Activated naive CD8-positive, alpha-beta T cell treated with anti-CD3 and anti-CD28 coated beads, Interleukin-2, amount 50 U/mL, for 24 hours (primary cell): ENCODE data around the gene FBN1.

Source experiments
- ATAC-seq: fragments of 150-1000 bp; cut with Tn5 transposase; one replicate; pipeline ENCODE4 v1.10.0; 2021
- DNase-seq: peaks from one replicate; pipeline ENCODE4 v3.0.0; 2021
- H3K27ac Mint-ChIP-seq: one replicate; pipeline ENCODE4 v1.8.0; 2021; ENCODE audit warnings: mild to moderate bottlenecking, mixed read lengths
- H3K27me3 Mint-ChIP-seq: one replicate; pipeline ENCODE4 v1.8.0; 2021; ENCODE audit warnings: mixed read lengths
- H3K36me3 Mint-ChIP-seq: one replicate; pipeline ENCODE4 v1.8.0; 2021; ENCODE audit warnings: low read depth, mixed read lengths
- H3K4me1 Mint-ChIP-seq: one replicate; pipeline ENCODE4 v1.8.0; 2021; ENCODE audit warnings: mixed read lengths
- H3K4me3 Mint-ChIP-seq: one replicate; pipeline ENCODE4 v1.8.0; 2021; ENCODE audit warnings: mild to moderate bottlenecking, moderate library complexity, mixed read lengths
- H3K9me3 Mint-ChIP-seq: one replicate; pipeline ENCODE4 v1.8.0; 2021; ENCODE audit warnings: mixed read lengths

The FBN1 gene

DNA sequence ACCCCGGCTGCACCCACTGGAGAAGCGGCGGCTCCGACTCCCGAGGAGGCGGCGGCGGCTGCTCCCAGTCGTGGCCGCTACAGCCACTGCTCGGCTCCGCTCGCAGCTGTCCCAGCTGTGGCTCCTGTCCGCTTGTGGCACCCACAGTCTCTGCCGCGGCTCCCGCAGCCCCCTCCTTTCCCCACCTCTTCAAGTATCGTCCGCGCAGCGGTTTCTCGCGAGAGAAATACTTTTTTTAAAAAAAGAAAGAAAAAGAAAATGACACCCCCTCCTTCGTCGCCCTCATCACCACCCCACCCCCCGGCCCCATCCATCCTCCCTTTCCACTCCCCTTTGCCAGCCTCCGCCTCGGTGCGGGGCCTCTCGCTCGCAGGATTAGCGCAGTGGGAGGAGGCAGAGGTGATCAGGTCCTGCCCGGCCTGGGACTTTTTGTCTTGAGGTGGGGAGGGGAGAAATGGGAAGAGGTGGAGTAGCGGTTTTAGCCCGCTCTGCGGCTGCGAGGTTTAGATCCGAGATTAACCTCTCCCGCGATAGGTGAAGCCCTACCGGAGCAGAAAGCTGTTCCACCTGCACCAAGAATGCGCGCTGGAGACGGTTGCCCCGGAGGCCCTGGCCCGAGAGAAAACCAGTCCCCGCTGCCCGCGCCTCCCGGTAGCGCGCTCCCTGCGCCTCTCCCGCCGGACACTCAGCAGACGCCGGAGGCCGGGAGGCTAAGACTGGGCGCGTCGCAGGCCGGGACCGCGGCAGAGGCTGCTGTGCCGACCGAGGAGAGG is at the start of gene FBN1:
Gene FBN1 (minus strand): TSS at position 152 of the 773 bp plus-strand sequence. CDS start 940 bp downstream, outside the sequence.
- Mint-ChIP-seq H3K27me3 (peaks cover 35% of the 10 kb centered on the region), H3K9me3 (no peaks in the 10 kb centered on the region), H3K4me1 (peaks cover 2% of the 10 kb centered on the region), H3K36me3 (no peaks in the 10 kb centered on the region), H3K27ac (no peak within 1 kb of the TSS), H3K4me3 (peak within 1 kb of the TSS; percentile 64)
- DNase-seq = peak; percentile 13
- ATAC-seq = peak; percentile 51

DNA sequence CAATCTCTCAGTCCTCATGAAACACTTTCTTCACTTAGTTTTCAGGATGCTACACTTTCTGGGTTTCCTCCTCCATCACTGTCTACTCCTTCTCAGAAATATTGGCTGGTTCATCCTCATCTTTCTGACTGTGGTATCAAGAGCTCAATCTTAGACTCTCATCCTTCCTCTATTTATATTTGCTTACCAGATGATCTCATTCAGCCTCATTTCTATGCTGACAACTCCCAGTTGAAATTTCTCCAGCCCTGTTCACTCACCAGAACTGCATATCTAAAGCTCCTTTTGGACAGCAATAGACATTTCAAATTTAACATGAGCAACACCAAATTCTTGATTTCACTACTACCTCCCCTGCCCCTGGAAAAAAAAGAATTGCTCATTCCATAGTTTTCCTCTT is 48.0 kb upstream of the FBN1 start:
- no peak for ATAC-seq
- Mint-ChIP-seq H3K9me3 (no peaks in the 10 kb centered on the region), H3K27me3 (no peaks in the 10 kb centered on the region), H3K36me3 (no peaks in the 10 kb centered on the region), H3K4me3 (no peak overlapping the region), H3K27ac (no peak overlapping the region), H3K4me1 (no peaks in the 10 kb centered on the region)
- DNase-seq = no peak

DNA sequence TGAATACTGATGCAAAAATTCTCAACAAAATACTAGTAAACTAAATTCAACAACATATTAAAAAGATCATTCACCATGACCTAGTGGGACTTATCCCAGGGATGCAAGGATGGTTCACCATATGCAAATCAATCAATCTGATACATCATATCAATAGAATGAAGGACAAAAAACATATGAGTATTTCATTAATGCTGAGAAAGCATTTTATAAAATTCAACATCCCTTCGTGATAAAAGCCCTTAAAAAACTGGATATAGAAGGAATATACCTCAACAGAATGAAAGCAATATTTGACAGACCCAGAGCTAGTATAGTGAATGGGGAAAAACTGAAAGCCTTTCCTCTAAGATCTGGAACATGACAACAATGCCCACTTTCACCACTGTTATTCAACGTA is 43.0 kb upstream of the FBN1 start:
- H3K27me3 Mint-ChIP-seq = no peaks in the 10 kb centered on the region

DNA sequence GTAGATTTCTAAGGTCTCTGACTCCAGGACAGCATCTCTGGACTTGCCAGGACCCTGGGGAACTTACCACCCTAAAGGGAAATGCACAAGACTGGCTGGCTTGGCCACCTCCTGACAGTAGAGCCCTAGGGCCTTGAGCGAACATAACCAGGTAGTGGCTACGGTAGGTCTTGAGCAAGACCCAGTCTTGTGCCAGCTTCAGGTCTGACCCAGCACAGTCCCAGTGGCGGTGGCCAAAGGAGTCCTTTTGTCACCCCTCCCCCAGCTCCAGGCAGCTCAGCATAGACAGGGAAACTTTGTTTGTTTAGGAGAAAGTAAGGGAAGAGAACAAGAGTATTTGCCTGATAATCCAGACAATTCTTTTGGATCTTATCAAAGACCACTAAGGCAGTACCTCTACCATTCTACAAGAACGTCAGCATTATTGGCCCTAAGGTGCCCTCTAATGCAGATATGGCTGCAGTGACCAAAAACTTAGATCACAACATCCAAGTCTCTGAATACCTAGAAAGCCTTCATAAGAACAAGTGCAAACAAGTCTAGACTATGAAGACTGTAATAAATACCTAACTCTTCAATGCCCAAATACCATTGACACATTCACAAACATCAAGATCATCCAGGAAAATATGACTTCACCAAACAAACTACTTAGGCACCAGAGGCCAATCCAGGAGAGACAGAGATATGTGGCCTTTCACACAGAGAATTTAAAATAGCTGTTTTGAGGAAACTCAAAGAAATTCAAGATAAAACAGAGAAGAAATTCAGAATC is 38.7 kb upstream of the FBN1 start:
- Mint-ChIP-seq H3K4me1 (no peaks in the 10 kb centered on the region), H3K27me3 (no peaks in the 10 kb centered on the region), H3K4me3 (no peak overlapping the region), H3K27ac (no peak overlapping the region), H3K36me3 (no peaks in the 10 kb centered on the region), H3K9me3 (peaks cover 10% of the 10 kb centered on the region)
- DNase-seq = no peak
- no peak for ATAC-seq

More for the DNA sequence above, 43.0 kb upstream of the FBN1 start:
- Mint-ChIP-seq H3K4me1 (no peaks in the 10 kb centered on the region), H3K9me3 (peaks cover 10% of the 10 kb centered on the region), H3K36me3 (no peaks in the 10 kb centered on the region), H3K4me3 (no peak overlapping the region), H3K27ac (no peak overlapping the region)
- DNase-seq (no peak), ATAC-seq (no peak)

DNA sequence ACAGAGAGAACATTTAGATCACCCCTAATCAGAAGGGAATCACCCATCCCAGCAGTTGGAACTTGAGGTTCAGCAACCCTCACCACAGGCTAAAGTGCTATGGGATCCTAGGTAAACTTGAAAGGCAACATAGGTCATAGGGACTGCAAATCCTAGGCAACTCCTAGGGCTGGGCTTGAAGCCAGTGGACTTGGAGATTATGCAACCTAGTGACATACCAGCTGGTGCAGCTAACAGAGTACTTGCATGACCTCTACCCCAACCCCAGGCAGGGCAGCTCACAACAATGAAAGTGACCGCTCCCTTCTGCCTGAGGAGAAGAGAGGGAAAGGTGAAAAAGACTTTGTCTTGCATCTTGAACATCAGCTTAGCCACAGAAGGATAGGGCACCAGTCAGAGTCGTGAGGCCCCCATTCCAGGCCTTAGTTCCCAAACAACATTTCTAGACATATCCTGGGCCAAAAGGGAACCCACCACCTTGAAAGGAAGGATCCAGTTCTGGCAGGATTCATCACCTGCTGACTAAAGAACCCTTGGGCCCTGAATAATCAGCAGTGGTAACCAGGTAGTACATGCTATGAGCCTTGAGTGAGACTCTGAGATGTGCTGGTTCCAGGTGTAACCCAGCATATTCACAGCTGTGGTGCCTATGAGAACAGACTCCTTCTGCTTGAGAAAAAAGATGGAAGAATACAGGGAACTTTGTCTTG is 37.6 kb upstream of the FBN1 start:
- no peak for ATAC-seq
- Mint-ChIP-seq H3K27ac (no peak overlapping the region), H3K4me1 (no peaks in the 10 kb centered on the region), H3K4me3 (no peak overlapping the region), H3K9me3 (peaks cover 10% of the 10 kb centered on the region), H3K27me3 (no peaks in the 10 kb centered on the region), H3K36me3 (no peaks in the 10 kb centered on the region)
- DNase-seq = no peak

DNA sequence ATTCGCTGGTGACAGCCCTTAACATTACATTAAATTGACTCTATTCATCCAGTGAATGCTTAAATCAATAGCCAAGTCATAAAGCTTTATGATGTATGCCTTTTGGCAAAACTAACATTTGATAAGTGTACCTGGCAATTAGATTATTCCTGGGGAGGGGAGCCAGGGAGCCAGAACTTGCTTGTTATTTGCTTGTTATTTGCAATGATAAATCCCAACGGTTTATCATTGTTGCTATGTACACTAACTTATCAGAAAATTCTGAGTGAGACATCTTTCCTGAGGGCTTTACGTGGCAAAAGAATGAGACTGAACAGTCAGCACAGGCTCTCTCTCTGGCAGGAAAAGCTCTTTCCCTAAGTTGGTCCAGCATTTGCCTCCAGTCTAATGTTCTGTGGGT is 35.8 kb upstream of the FBN1 start:
- Mint-ChIP-seq H3K27me3 (no peaks in the 10 kb centered on the region), H3K4me1 (no peaks in the 10 kb centered on the region), H3K4me3 (no peak overlapping the region), H3K9me3 (peaks cover 2% of the 10 kb centered on the region), H3K36me3 (no peaks in the 10 kb centered on the region), H3K27ac (no peak overlapping the region)
- ATAC-seq (no peak), DNase-seq (no peak)

DNA sequence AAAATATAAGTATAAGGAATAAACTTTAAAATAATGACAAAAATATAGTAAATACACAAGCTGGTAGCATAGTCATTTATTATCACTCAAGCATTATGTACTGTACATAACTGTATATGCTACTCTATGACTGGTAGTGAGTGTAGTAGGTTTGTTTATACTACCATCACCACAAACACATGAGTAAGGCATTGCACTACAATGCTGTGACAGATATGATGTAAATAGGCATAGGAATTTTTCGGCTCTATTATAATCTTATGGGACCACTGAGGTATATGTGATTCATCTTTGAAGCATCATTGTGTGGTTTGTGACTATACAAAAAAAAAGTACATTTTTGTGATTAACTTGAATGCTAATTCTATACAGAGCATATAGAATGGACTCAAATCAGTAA is 35.3 kb upstream of the FBN1 start:
- no peaks in the 10 kb centered on the region for H3K4me1 Mint-ChIP-seq
- H3K27me3 Mint-ChIP-seq = no peaks in the 10 kb centered on the region
- DNase-seq (no peak), ATAC-seq (no peak)
- no peaks in the 10 kb centered on the region for H3K9me3 Mint-ChIP-seq
- no peak overlapping the region for H3K27ac Mint-ChIP-seq
- H3K36me3 Mint-ChIP-seq = no peaks in the 10 kb centered on the region
- H3K4me3 Mint-ChIP-seq = no peak overlapping the region

DNA sequence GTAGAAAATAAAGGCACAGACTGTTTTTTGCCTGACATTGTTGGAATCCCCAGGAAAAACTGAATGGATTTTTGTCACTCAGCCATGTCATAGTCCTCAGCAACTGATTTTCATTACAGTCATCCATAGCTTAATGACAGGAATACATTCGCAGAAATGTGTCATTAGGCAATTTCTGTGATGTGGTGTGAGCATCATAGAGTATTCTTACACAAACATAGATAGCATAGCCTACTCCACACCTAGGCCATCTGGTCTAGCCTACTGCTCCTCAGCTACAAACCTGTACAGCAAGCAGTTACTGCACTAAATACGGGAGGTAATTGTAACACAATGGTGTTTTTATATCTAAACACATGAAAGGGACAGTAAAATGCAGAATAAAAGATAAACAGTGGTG is 34.4 kb upstream of the FBN1 start:
- H3K4me1 Mint-ChIP-seq = no peaks in the 10 kb centered on the region
- no peaks in the 10 kb centered on the region for H3K9me3 Mint-ChIP-seq
- no peaks in the 10 kb centered on the region for H3K36me3 Mint-ChIP-seq
- no peaks in the 10 kb centered on the region for H3K27me3 Mint-ChIP-seq
- ATAC-seq (no peak), DNase-seq (no peak)
- no peak overlapping the region for H3K4me3 Mint-ChIP-seq
- H3K27ac Mint-ChIP-seq = no peak overlapping the region

DNA sequence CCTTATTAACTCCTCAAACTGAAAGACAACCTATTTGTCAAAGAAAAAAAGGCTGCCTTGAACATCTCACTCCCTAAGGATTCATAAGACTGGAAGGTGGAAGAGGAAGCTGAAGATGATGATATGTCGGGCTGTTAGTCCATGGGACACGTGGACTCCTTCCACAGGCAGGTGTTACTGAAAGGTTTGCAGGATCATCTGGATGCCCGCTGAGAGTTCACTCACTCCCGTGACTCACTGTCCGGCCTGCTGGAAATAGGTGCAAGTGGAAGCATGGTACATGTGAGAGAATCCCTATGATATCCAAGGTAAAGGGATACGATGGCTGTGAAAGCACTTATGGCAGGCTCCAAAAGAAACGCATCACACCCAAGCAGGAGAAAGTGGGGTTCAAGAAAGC is 33.3 kb upstream of the FBN1 start:
- Mint-ChIP-seq H3K36me3 (no peaks in the 10 kb centered on the region), H3K4me3 (no peak overlapping the region), H3K9me3 (no peaks in the 10 kb centered on the region), H3K27me3 (no peaks in the 10 kb centered on the region), H3K27ac (no peak overlapping the region), H3K4me1 (no peaks in the 10 kb centered on the region)
- no peak for DNase-seq
- ATAC-seq = no peak

DNA sequence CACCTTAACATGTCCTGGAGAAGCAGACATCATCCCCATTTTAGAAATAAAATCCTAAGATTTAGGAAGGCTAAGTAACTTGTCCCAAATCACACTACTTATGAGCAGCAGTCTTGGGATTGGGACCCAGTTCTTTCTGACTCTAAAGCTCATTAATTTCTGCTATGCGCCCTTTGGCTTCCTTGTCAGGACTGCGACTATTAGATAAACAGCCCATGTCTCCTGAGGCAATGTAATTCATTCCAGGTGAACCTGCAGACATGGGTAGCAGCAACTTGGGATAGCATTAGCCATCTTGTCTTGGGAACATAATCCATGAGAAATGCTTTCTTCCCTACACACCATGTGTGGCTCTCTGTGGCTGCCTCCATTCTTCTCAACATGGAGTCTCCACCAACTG is 32.3 kb upstream of the FBN1 start:
- ATAC-seq (no peak), DNase-seq (no peak)
- Mint-ChIP-seq H3K9me3 (no peaks in the 10 kb centered on the region), H3K27me3 (no peaks in the 10 kb centered on the region), H3K27ac (no peak overlapping the region), H3K36me3 (no peaks in the 10 kb centered on the region), H3K4me3 (no peak overlapping the region), H3K4me1 (no peaks in the 10 kb centered on the region)

DNA sequence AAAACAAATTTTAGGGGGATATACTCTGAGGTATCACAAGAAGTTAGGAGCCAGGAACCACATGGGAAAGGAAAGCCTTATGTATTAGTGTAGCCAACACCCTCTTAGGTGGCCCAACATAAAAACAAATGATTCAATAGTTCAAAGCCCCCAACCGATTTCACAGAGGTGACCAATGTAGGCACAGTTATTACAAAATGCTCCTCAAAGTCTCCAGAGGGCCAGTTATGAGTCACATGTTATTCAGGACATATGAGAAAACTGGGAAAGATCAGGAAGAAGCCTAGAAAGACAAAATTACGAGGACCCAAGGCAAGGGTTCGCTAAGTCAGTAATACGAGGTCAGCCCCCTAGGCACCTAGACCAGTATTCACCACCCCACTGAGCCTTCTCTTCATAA is 29.9 kb upstream of the FBN1 start:
- no peak for DNase-seq
- Mint-ChIP-seq H3K4me3 (no peak overlapping the region), H3K27ac (no peak overlapping the region), H3K36me3 (no peaks in the 10 kb centered on the region), H3K9me3 (no peaks in the 10 kb centered on the region), H3K27me3 (no peaks in the 10 kb centered on the region), H3K4me1 (no peaks in the 10 kb centered on the region)
- ATAC-seq = no peak

DNA sequence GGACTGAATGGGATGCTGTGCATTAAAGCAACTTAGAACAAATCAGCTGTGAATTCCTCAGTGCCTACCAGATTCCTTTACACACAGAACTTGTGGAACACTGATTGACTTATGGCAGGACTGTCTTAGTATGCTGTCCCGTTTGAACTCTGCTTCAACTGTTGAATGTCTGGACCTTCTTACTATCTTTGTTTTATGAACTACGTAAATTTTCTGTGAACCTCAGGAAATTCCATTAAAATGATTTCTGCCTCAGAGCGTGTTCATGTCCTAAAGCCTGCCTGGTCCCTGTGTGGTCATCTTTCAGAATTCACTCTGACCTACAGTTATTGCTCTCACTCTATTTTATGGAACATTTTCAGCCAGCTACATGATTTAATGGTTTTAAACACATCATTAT is 29.4 kb upstream of the FBN1 start:
- ATAC-seq (no peak), DNase-seq (no peak)

DNA sequence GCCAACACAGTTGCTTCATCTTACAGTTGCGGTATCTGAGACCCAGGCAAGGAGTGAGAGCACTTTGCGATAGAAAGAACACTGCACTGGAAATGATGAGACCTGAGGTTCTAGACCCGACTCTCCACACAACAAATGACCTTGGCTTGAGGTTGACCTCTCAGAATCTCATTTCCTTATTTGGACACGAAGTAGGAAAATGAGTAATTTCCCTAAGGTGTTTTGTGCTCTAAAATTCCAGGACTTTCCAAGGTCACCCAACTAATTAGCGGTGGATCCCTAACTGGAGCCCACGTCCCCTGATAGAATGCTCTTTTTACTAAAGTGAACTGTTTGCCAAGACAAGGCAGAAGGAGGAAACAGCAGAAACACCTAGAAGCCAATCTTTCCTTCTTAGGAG is 26.7 kb upstream of the FBN1 start:
- H3K9me3 Mint-ChIP-seq = no peaks in the 10 kb centered on the region
- DNase-seq (no peak), ATAC-seq (no peak)
- no peaks in the 10 kb centered on the region for H3K27me3 Mint-ChIP-seq
- no peaks in the 10 kb centered on the region for H3K4me1 Mint-ChIP-seq
- H3K4me3 Mint-ChIP-seq = no peak overlapping the region
- no peak overlapping the region for H3K27ac Mint-ChIP-seq
- no peaks in the 10 kb centered on the region for H3K36me3 Mint-ChIP-seq

More for the DNA sequence above, 29.4 kb upstream of the FBN1 start:
- Mint-ChIP-seq H3K4me1 (no peaks in the 10 kb centered on the region), H3K36me3 (no peaks in the 10 kb centered on the region), H3K27ac (no peak overlapping the region), H3K9me3 (no peaks in the 10 kb centered on the region), H3K27me3 (no peaks in the 10 kb centered on the region), H3K4me3 (no peak overlapping the region)

DNA sequence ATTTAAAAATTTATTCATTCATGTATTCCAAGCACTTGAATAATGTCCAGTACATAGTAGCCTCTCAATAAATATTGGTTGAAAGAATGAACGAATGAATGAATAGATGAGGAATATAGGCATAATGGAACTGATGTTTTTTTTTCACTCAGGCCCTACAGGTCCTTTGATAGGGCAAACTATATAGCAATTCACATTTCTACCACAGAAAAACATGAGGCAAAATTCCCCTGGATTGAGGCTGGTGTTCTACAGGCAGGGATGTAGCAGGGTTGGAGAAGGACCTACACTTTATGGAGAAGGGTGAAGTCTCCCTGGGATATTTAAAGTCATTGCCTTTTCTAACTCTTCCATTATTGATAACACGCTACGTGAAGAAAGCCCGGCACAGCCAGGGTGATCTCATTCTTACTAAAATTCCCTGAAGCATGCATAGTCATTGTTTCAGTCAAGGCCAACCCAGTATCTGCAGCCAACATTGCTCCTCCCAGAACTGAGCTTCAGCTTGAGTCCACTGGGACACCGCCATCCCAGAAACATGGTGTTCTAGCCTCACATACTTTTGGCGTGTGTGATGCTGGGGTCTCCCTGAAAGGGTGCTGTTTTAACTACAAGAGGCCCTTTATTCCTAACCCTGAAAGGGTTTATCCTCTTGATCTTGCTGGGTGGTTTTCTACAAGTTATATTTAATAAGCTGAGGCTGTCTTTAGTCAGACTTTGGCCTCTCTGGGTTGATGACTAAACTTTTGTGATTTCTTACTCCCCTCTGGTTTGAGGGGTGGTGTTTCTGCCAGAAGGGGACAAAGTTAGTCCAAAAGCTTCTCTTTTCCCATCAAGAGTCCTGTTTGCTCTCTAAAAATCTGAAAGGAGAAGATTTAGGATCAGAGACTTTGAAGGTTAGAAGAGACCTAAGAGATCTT is 25.9 kb upstream of the FBN1 start:
- H3K4me1 Mint-ChIP-seq = no peaks in the 10 kb centered on the region
- DNase-seq (no peak), ATAC-seq (no peak)
- no peaks in the 10 kb centered on the region for H3K36me3 Mint-ChIP-seq
- no peak overlapping the region for H3K4me3 Mint-ChIP-seq
- H3K9me3 Mint-ChIP-seq = no peaks in the 10 kb centered on the region
- no peaks in the 10 kb centered on the region for H3K27me3 Mint-ChIP-seq
- H3K27ac Mint-ChIP-seq = no peak overlapping the region
